GM18858 (cell line): ENCODE data around the gene ISLR2.

Experiments used
- ATAC-seq: cut with Tn5 transposase; IDR thresholded peaks from one replicate; pipeline ENCODE4 v1.9.1; 2021; ENCODE audit not compliant: unreplicated experiment

ISLR2 gene

GRCh38 chr15:74128785-74129585 is 1.4 kb upstream of the ISLR2 start:
- ATAC-seq, result no peak

- no peak for ATAC-seq
Observed at GRCh38 chr15:74129586-74130154, 716 bp upstream of the ISLR2 start.

- no peak for ATAC-seq
Observed at GRCh38 chr15:74130849-74131627, 652 bp downstream of the ISLR2 start.

GRCh38 chr15:74131628-74132413 is 1.4 kb downstream of the ISLR2 start:
- no peak for ATAC-seq

GRCh38 chr15:74132681-74133651 is 2.6 kb downstream of the ISLR2 start:
- no peak for ATAC-seq

GRCh38 chr15:74133694-74134386 is 3.5 kb downstream of the ISLR2 start:
- no peak for ATAC-seq

- ATAC-seq, result no peak
Observed at GRCh38 chr15:74134387-74135027, 4.1 kb downstream of the ISLR2 start.

GRCh38 chr15:74135041-74135565 is 4.7 kb downstream of the ISLR2 start:
- ATAC-seq, result no peak

GRCh38 chr15:74136540-74136813 is 6.1 kb downstream of the ISLR2 start:
- no peak for ATAC-seq

GRCh38 chr15:74136814-74137536 is 6.6 kb downstream of the ISLR2 start:
- no peak for ATAC-seq

GRCh38 chr15:74137537-74137894 is 7.1 kb downstream of the ISLR2 start:
- ATAC-seq, result no peak

GRCh38 chr15:74138642-74139041 is 8.3 kb downstream of the ISLR2 start:
- no peak for ATAC-seq

GRCh38 chr15:74141591-74141990 is 11.2 kb downstream of the ISLR2 start:
- ATAC-seq, result no peak

- ATAC-seq, result no peak
Observed at GRCh38 chr15:74144153-74144775, 13.9 kb downstream of the ISLR2 start.

GRCh38 chr15:74146277-74146800 is 16.0 kb downstream of the ISLR2 start:
- ATAC-seq, result no peak

GRCh38 chr15:74147051-74147450 is 16.7 kb downstream of the ISLR2 start:
- no peak for ATAC-seq

GRCh38 chr15:74155766-74156417 is 25.5 kb downstream of the ISLR2 start:
- ATAC-seq, result no peak
